Activated effector memory CD4-positive, alpha-beta T cell treated with Interleukin-2 at 50 U/mL for 16 hours (primary cell): ENCODE measurements around the gene TNC.

Source experiments
- DNase-seq: peaks from one replicate; pipeline ENCODE4 v3.0.0-alpha.2; 2020

The TNC gene

DNA sequence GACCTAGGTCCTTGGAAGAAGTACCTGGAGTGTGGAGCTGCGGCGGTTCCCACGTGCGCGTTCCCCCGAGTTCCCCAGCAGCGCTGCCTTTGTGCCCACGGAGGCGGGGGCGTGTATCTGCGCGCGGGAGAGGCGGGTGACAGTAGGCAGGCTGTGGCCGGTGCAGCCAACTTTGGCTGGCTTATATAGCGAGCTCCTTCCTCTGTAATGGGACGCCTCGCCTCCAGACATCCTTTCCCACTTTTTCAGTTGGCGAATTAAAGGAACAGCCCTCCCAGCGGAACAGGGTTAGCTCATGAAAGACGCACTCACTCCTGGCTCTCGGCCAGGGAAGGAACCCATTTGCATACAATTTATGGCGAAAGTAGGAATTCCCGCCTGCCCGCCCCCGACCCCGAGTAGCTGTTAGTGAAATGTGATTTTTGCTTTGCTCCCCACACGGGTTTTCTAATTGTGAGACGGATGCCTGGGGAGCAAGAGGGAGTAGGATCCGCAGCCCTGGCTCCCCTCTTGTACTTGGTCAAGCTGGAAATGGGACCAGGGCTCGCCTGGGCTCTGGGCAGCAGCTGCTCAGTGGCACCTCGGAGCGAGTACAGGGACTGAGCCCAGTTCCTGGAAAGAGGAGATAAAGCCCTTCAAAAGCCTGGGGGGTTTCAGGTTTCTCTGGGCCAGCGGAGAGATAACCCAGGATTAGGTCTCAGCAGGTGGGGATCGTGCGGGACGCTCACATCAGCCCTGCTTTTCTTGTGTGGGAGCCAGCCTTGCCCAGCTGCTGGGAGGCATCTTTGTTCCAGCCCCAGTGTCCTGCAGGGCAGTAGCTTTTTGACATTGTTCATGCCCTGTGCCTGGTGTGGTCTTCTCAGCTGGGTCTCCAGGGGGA is at the start of gene TNC:
TNC (minus strand) TSS at position 159 of the 880 bp plus-strand sequence. CDS start 27,139 bp downstream, outside the sequence.
- no peak for DNase-seq

GRCh38 chr9:115167175-115167574 is 49.2 kb upstream of the TNC start:
- no peak for DNase-seq

DNA sequence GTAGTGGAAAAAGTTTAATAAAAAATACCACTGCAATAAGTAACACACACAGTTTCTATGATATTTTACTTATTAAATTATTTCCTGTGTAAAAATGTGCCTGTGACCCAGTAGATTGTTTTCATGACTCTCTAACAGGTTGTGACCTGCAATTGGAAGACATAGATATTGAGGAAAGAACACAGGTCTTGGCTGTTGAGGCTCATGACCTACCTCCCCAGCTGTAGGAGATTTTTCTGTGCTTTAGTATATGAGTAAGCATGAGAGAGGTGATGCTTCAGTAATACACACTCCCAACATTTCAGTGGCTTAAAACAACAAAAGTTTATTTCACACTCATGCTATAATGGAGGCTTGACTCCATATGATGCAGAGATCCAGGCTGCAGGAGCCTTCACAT is 47.3 kb upstream of the TNC start:
- no peak for DNase-seq

GRCh38 chr9:115164511-115164974 is 46.6 kb upstream of the TNC start:
- no peak for DNase-seq

- no peak for DNase-seq
These were observed 45.0 kb upstream of the TNC start for GRCh38 chr9:115162946-115163345.

DNA sequence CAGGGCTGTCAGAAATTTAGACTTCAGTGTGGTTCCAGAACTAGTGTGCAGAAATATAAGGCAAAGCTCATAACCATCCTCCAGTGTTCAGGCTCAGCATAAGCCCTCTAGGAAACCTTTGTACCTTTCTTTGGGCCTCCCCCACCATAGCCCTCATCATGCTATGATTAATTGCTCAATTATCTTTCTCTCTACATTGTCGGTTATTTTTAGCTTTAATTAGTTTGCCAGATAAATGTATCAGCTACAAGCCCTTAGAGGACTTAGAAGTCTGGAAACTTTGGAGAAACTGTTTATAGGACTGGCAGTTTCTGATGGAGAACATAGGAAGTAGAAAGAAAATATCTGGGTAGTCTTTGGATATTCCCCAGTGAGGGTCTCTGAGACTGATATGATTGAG is 43.5 kb upstream of the TNC start:
- no peak for DNase-seq

DNA sequence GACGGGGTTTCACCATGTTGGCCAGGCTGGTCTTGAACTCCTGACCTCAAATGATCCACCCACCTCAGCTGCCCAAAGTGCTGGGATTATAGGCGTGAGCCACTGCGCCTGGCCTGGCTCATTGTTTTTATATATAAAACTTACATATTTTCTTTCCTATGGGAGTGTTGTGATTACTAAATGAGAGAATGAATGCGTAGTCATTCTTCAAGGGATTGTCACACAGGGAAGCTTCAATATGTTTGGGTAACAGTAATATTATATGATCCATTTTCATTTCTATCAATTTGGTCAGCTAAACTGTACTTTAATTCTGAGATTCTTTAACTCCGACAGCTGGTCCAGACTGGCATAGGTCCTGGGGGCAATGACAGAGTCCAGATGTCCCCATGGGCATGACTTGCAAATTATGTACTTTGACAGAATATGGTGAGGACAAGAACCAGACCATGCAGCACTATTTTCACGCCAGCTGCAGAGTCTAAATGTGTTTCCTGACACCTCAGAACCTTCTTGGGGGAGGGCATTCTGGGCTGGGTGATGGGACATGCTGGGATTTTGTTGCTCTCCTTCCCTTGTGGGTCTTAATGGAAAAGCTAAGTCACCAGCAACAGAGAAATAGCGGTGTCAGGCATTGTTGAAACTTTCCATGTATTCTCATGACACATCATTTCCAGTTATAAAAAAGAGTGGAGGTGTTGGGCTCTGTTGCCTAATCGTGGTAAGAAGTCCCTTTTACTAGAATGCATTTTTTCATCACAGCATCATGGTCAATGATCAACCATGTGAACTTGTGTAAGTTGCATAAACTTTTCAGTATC is 40.9 kb upstream of the TNC start:
- no peak for DNase-seq

GRCh38 chr9:115157245-115157674 is 39.3 kb upstream of the TNC start:
- no peak for DNase-seq

DNA sequence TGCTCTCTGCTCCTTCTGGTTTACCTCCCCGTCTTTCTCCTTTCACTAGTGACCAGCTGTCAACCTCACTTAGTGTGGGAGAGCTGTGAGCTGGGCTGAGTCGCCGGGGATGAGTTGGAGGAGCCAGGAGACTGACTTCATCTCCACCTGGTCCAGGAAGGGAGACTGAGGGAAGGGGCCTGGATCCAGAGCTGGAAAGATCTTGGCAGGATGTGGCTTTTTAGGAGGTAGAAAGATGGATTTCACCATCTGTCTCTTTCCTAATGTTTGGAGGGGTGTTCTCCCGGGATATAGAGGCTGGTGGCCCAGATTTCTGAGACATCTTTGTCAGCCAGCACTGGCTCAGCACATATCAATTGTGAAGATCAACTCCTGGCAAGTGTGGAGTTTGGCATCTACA is 37.1 kb upstream of the TNC start:
- DNase-seq: no peak

DNA sequence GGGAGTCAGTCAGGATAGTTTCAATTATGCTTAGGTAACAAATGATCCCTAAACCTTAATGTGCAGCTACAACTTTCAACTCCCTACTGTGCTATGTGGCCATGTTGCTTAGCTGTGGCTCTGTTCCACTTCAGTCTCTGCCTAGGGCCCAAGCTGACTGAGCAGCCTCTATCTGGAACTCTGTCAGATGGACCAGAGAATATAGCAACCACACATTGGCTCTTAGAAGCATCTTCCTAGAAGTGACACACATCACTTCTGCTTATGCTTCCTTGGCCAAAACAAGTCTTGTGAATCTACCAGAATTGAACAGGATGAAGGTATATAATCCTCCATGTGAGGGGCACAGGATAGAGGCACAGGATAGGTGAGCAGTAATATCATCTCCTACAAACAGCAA is 36.7 kb upstream of the TNC start:
- no peak for DNase-seq

DNA sequence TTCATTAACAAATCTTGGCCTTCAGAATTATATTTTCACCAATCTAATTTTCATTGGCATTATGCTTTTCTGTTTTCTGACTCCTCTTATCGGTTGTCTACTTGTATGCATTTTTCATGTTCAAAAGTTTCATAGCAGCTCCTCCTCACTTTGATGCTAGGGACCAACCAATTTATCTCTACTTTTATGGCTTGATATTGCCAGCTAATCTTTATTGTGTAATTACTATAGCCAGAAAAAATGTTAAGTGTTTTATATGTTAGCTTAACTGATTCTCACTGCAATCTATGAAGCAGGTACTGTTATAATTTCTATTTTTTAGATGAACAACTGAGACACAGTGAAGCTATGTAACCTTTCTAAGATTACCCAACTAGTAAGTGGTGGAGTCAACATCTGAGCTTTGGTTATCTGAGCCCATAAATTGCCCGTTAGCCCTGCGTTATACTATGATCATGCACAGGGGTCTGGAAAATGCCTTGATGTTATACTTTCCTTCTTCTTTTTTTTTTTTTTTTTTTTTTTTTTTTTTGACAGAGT is 34.4 kb upstream of the TNC start:
- no peak for DNase-seq

GRCh38 chr9:115148721-115149120 is 30.8 kb upstream of the TNC start:
- no peak for DNase-seq

DNA sequence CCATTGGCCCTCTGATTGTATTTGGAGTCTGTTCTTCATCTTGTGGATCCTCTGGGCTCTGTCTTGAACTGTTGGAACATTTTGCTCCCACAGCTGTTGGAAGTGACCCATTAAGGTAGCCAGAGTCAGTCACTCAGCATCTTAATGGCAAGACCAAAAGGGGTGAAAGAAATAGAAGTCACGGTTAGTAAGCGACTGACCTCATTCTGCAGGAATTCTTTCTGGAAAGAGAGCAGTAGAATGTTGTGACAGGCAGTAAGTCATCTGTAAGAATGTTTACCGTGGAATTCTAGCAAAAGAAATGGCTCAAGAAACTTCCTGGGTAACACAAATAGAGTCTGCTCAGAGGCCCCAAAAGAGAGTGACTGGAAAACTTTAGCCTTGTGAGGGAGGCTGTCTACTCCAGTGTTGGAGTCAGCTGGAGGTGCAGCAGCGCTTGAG is 28.6 kb upstream of the TNC start:
- DNase-seq: no peak

- no peak for DNase-seq
These were observed 26.7 kb upstream of the TNC start for GRCh38 chr9:115144706-115145105.

DNA sequence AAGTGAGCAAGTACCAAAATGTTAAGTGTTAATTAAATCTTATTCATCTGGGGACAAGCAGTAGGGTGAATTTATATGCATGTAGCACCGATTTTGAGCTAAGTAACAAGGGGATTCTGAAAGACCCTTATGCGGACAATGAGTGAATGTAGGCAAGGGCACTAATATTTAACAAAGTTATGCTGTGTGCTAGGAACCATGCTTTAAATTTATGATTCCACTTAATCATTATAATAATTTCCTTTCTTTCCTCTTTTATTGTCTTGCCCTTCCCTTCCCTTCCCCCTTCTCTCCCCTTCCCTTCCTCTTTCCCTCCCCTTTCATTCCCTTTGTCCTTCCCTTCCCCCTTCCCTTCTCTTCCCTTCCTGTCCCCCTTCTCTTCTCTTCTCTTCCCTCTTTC is 25.7 kb upstream of the TNC start:
- no peak for DNase-seq

- no peak for DNase-seq
These were observed 24.7 kb upstream of the TNC start for GRCh38 chr9:115142517-115143270.

GRCh38 chr9:115142090-115142489 is 24.1 kb upstream of the TNC start:
- DNase-seq: no peak

GRCh38 chr9:115141612-115142011 is 23.7 kb upstream of the TNC start:
- no peak for DNase-seq

DNA sequence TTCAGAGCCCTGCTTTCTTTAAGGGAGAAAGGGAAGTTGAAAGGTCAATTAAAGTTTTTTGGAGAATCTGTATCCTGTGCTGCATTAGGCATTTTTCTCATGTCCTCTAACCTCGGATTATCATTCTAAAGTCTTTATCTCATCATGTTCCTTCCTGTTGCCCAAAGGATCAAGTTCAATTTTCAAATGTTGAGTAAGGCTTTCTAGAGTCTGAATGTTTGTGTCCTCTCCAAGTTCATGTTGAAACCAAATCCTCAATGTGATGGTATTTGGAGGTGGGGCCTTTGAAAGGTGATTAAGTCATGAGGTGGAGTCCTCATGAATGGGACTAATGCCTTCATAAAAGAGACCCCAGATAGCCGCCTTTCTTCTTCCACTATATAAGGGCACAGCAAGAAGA is 20.2 kb upstream of the TNC start:
- no peak for DNase-seq

DNA sequence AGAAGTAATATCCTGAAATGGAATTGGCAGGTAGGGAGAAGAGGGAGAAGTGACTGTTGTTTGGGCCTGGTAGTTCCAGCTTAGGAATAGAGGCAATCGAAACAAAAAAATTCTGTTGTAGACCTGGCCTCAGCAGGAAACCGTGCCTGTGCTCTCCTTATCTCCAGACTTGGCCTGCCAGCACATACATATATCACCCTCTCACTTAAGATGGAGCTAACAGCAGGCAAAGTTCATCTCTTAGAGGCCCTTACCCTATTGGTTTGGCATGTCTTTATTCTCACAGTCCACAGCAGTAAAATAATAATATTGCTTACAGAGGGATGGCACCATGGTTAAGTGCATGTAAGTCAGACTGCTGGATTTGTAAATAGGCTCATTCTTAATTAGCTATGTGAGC is 19.6 kb upstream of the TNC start:
- no peak for DNase-seq

DNA sequence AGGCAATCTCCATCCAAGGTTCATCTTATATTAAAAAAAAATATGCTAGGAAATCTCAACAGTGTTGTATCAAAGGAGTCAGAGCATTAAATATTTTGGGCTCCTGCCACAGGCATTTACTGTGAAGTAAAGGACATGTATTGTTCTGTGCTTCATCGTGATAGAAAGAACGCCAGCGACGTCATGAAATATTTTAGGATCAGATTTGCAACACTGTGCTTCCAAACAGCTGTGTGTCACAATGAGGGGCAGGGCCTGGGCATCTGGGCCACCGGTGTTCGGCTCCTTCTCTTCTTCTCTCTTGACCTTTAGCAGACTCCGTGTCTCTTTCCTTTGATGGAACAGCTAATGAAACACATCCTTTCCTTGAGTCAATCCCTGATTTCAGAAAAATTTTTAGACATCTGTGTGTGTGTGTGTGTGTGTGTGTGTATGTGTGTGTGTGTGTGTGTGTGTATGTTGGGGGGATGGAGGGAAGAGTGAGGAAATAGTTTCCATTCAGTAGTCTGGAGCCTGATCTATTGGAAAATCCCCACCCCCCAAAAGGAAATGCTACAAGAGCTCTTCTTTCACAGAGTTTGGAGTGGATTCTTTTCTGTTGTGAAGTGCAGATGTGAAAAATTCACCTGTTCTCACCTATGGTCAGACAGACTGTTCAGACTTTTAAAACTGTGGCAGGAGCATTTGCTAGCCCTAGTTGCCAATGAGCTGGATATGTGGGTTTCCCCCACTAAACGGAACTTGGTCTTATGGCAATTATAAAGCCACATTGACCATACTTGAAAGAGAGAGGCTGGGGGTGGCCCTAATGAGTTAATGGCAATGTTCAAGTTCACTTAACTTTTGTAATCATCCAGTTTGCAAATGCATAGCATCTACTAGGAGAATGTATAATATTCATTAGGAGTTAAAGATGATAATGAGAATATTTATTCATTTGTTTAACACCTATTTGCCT is 18.1 kb upstream of the TNC start:
- DNase-seq: no peak

- DNase-seq: no peak
These were observed 17.0 kb upstream of the TNC start for GRCh38 chr9:115134941-115135340.
